ENCODE results near the gene UGDH. TPM values are rescaled to one million over a fixed set of nuclear protein-coding genes. Genes with fewer than 3 reads are reported as not detected.

Gene UGDH
- total RNA-seq, 1 experiment from 2014 or later: 10.3 TPM

DNA sequence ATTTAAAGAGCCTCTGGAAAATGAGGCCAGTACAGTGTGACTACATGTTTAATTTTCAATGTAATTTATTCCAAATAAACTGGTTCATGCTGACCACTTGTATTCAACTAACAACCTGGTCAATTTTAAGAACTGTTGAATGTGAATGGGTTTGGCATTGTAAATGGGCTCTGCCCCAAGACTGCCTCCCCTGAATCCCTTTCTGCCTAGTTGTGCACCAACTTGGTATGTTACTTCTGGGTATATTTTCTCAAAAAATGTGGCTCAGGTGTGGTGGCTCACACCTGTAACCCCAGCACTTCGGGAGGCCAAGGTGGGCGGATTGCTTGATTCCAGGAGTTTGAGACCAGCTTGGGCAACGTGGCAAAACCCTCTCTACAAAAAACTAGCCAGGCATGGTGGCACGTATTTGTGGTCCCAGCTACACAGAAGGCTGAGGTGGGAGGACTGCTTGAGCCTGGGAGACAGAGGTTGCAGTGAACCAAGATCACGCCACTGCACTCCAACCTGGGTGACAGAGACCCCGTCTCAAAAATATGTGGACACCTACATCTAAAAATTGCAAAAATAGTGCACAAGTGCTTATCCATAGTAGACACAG is 75.7 kb downstream of the UGDH start:
- H3K4me1 ChIP-seq (ENCODE audit: low read length): peaks cover 36% of the 10 kb centered on the region
- H4K20me1 ChIP-seq (ENCODE audit: insufficient read depth, low read depth, low read length): peaks cover 50% of the 10 kb centered on the region
- no peak overlapping the region for H3K9ac ChIP-seq (ENCODE audit: low read length)
- peaks cover 5% of the 10 kb centered on the region; the same call in 1 of the 2 replicates for H3K79me2 ChIP-seq (ENCODE audit: low read length)
- no peak overlapping the region for H2AFZ ChIP-seq (ENCODE audit: low read length)
- H3K4me2 ChIP-seq (ENCODE audit: low read depth, low read length, poor library complexity, severe bottlenecking): no peak overlapping the region
- peaks cover 60% of the 10 kb centered on the region for H3K36me3 ChIP-seq (ENCODE audit: insufficient read depth, low read length)
- H3K4me3 ChIP-seq (ENCODE audit: low read length): no peak overlapping the region
- no peak overlapping the region for H3K27ac ChIP-seq (ENCODE audit: low read length)
- no peaks in the 10 kb centered on the region for H3K9me3 ChIP-seq (ENCODE audit: low read length)
- H3K27me3 ChIP-seq (ENCODE audit: low read length): no peaks in the 10 kb centered on the region
- DNase-seq: no peak
- no peaks in the 10 kb centered on the region for H3K9me2 ChIP-seq (replicated peaks; ENCODE audit: insufficient read depth, low read length)

DNA sequence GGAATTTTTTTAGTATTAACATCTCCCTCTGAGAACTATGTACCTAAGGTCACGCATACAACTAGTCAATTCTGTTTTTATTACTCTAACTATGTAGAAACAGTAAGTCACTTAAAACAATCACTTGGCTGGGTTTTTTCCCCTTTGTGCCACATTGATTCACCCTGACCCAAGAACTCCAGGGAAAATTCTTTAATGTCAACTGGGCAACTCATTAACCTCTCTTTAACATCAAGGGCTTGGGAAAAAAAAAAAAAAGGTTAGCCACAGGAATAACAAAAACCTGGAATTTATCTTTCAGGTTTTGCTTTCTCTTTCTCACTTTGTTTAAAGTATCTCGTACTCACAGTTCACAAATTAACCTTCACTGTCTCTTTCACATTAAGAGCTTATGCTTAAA is 76.6 kb downstream of the UGDH start:
- H3K4me3 ChIP-seq (ENCODE audit: low read length): no peak overlapping the region
- no peak overlapping the region for H3K27ac ChIP-seq (ENCODE audit: low read length)
- no peak overlapping the region for H3K4me2 ChIP-seq (ENCODE audit: low read depth, low read length, poor library complexity, severe bottlenecking)
- H3K36me3 ChIP-seq (ENCODE audit: insufficient read depth, low read length): peaks cover 51% of the 10 kb centered on the region
- H4K20me1 ChIP-seq (ENCODE audit: insufficient read depth, low read depth, low read length): peaks cover 40% of the 10 kb centered on the region
- DNase-seq: no peak
- H3K9me2 ChIP-seq (replicated peaks; ENCODE audit: insufficient read depth, low read length): no peaks in the 10 kb centered on the region
- no peak overlapping the region for H2AFZ ChIP-seq (ENCODE audit: low read length)
- no peak overlapping the region for H3K9ac ChIP-seq (ENCODE audit: low read length)
- H3K4me1 ChIP-seq (ENCODE audit: low read length): peaks cover 29% of the 10 kb centered on the region
- no peaks in the 10 kb centered on the region for H3K27me3 ChIP-seq (ENCODE audit: low read length)
- H3K79me2 ChIP-seq (ENCODE audit: low read length): no peaks in the 10 kb centered on the region
- H3K9me3 ChIP-seq (ENCODE audit: low read length): no peaks in the 10 kb centered on the region

Other genes starting within 250 kb of the UGDH start
- 41.1 and 64.0 TPM in 2 replicates for gene RFC1, start 161.1 kb downstream of the UGDH start, total RNA-seq (2014; rRNA removed; shearing (Covaris generic); ENCODE audit: low replicate concordance)
- gene KLB, start 120.5 kb downstream of the UGDH start, total RNA-seq (2014; rRNA removed; shearing (Covaris generic); ENCODE audit: low replicate concordance): not detected in 2 replicates
- gene RPL9, start 68.5 kb downstream of the UGDH start, total RNA-seq (2014; rRNA removed; shearing (Covaris generic); ENCODE audit: low replicate concordance): 3,556 and 5,641 TPM in 2 replicates
- gene LIAS, start 68.4 kb downstream of the UGDH start, total RNA-seq (2014; rRNA removed; shearing (Covaris generic); ENCODE audit: low replicate concordance): 14.1 and 19.5 TPM in 2 replicates
- gene SMIM14, start 111.4 kb upstream of the UGDH start, total RNA-seq (2014; rRNA removed; shearing (Covaris generic); ENCODE audit: low replicate concordance): 174 and 689 TPM in 2 replicates
- gene UBE2K, start 170.7 kb upstream of the UGDH start, total RNA-seq (2014; rRNA removed; shearing (Covaris generic); ENCODE audit: low replicate concordance): 32.9 and 35.8 TPM in 2 replicates